Stimulated activated CD8-positive, alpha-beta memory T cell treated with anti-CD3 and anti-CD28 coated beads, Interleukin-4, amount 100 ng/mL, for 24 hours (primary cell): Measurements from ENCODE around the gene PHOSPHO1.
"Not testable (repeated sequence)": the region's sequence is repeated elsewhere in the genome, so short reads cannot be mapped to it uniquely, and the experiment has no call there.

Experiments used
- DNase-seq: peaks from one replicate; pipeline ENCODE4 v3.0.0-alpha.2; 2020; ENCODE audit warnings: low read depth

Gene PHOSPHO1

GRCh38 chr17:49230636-49231562 lies at the start of gene PHOSPHO1:
Gene PHOSPHO1 (minus strand): TSS chr17:49230787. CDS start chr17:49226691, 4,096 bp downstream.
- DNase-seq: peak; percentile 84

- DNase-seq: no peak
These were observed 49.5 kb upstream of the PHOSPHO1 start for GRCh38 chr17:49280061-49280460.

- not testable (repeated sequence) for DNase-seq
These were observed 48.9 kb upstream of the PHOSPHO1 start for GRCh38 chr17:49279263-49280015.

GRCh38 chr17:49278076-49278475 lies 47.5 kb upstream of the PHOSPHO1 start:
- DNase-seq: no peak

- DNase-seq: no peak
These were observed 47.1 kb upstream of the PHOSPHO1 start for GRCh38 chr17:49277638-49278037.

GRCh38 chr17:49275981-49276380 lies 45.4 kb upstream of the PHOSPHO1 start:
- DNase-seq: not testable (repeated sequence)

- DNase-seq: no peak
These were observed 38.8 kb upstream of the PHOSPHO1 start for GRCh38 chr17:49269356-49269755.

- DNase-seq: no peak
These were observed 37.3 kb upstream of the PHOSPHO1 start for GRCh38 chr17:49267912-49268311.

- no peak for DNase-seq
These were observed 35.6 kb upstream of the PHOSPHO1 start for GRCh38 chr17:49266233-49266632.

- not testable (repeated sequence) for DNase-seq
These were observed 31.0 kb upstream of the PHOSPHO1 start for GRCh38 chr17:49261540-49261939.

GRCh38 chr17:49260817-49261291 lies 30.3 kb upstream of the PHOSPHO1 start:
- peak; percentile 11 for DNase-seq

- peak; percentile 47 for DNase-seq
These were observed 29.6 kb upstream of the PHOSPHO1 start for GRCh38 chr17:49260011-49260816.

GRCh38 chr17:49259663-49260010 lies 29.1 kb upstream of the PHOSPHO1 start:
- no peak for DNase-seq

GRCh38 chr17:49258394-49258793 lies 27.8 kb upstream of the PHOSPHO1 start:
- DNase-seq: no peak

- DNase-seq: no peak
These were observed 24.5 kb upstream of the PHOSPHO1 start for GRCh38 chr17:49255125-49255524.

GRCh38 chr17:49254066-49254465 lies 23.5 kb upstream of the PHOSPHO1 start:
- no peak for DNase-seq

- no peak for DNase-seq
These were observed 21.6 kb upstream of the PHOSPHO1 start for GRCh38 chr17:49252148-49252695.

- no peak for DNase-seq
These were observed 19.4 kb upstream of the PHOSPHO1 start for GRCh38 chr17:49249890-49250522.

GRCh38 chr17:49249292-49249794 lies 18.8 kb upstream of the PHOSPHO1 start:
- DNase-seq: no peak

GRCh38 chr17:49247944-49248343 lies 17.4 kb upstream of the PHOSPHO1 start:
- DNase-seq: no peak

GRCh38 chr17:49244839-49245238 lies 14.3 kb upstream of the PHOSPHO1 start:
- DNase-seq: no peak
